Measurements from ENCODE around the gene TUBGCP3. TPM values are rescaled to one million over a fixed set of nuclear protein-coding genes. Genes with fewer than 3 reads are reported as not detected.

Gene TUBGCP3
- total RNA-seq, 1 experiment from 2014 or later = 51.4 TPM

DNA sequence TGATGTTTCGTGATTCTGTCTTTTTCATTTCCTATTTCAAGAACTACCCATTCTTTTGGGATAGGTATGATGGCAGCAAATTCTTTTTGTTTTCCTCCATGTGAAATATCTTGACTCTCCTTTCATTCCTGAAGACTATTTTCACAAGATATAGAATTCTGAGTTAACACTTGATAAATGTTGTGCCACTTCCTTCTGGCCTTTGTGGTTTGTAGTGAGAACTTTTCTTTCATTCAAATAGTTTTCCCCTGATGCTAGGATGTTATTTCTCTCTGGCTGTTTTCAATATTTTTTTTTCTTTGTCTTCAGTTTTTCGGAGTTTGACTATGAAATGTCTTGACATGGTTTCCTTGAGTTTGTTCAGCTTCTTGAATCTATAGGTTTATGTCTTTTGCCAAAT is 8.3 kb upstream of the TUBGCP3 start:
- Histone ChIP-seq H2AFZ (ENCODE audit: low read depth, low read length, poor library complexity, severe bottlenecking) (no peak overlapping the region), H3K4me3 (replicated peaks in 1 of 2; ENCODE audit: low read depth in 1 of 2, low read length in 2 of 2) (no peak overlapping the region), H3K27ac (ENCODE audit: low read depth, low read length) (no peak overlapping the region), H3K4me2 (ENCODE audit: low read length) (no peak overlapping the region), H4K20me1 (ENCODE audit: insufficient read depth) (no peaks in the 10 kb centered on the region), H3K4me1 (ENCODE audit: control insufficient read depth in 1 of 2, insufficient read depth in 2 of 2, low read length in 2 of 2) (no peaks in the 10 kb centered on the region), H3K9ac (ENCODE audit: low read length) (no peak overlapping the region), H3K79me2 (ENCODE audit: insufficient read depth, low read length) (no peaks in the 10 kb centered on the region), H3K9me2 (ENCODE audit: insufficient read depth) (no peaks in the 10 kb centered on the region), H3K27me3 (ENCODE audit: insufficient read depth, low read length) (0 out of 2 replicates have a peak, but pooled peaks cover 8% of the 10 kb centered on the region), H3K36me3 (ENCODE audit: control insufficient read depth in 1 of 2, insufficient read depth in 2 of 2, low read length in 2 of 2) (no peaks in the 10 kb centered on the region), H3K9me3 (ENCODE audit: control insufficient read depth in 1 of 2, insufficient read depth in 1 of 2, low read depth in 1 of 2, low read length in 2 of 2) (no peaks in the 10 kb centered on the region)
- TF ChIP-seq SRF (IDR thresholded peaks at IDR 0.05; ENCODE audit: low read depth) (no peak), JUND (IDR thresholded peaks at IDR 0.05) (no peak), ZBTB33 (IDR thresholded peaks at IDR 0.05; ENCODE audit: extremely low read depth, insufficient replicate concordance, low read length) (no peak), ZFX (IDR thresholded peaks at IDR 0.05) (no peak), RAD21 (IDR thresholded peaks at IDR 0.05; ENCODE audit: low read depth) (no peak), CBX3 (IDR thresholded peaks at IDR 0.05; ENCODE audit: low read depth) (no peak), ZNF274 (IDR thresholded peaks at IDR 0.05; ENCODE audit: low read depth, low read length) (no peak), ELF1 (IDR thresholded peaks at IDR 0.05; ENCODE audit: borderline replicate concordance, low read depth) (no peak), YY1 (IDR thresholded peaks at IDR 0.05; ENCODE audit: extremely low read depth, insufficient replicate concordance, low read depth, low read length) (no peak), POLR2A (IDR thresholded peaks at IDR 0.05; ENCODE audit: borderline replicate concordance, extremely low read depth, insufficient read depth, insufficient read length) (no peak), SP1 (IDR thresholded peaks at IDR 0.05; ENCODE audit: low read depth) (no peak), EGR1 (IDR thresholded peaks at IDR 0.05; ENCODE audit: low read depth) (no peak), SIN3A (IDR thresholded peaks at IDR 0.05; ENCODE audit: low read depth) (no peak), TCF7L2 (IDR thresholded peaks at IDR 0.05; ENCODE audit: borderline replicate concordance, extremely low read depth, insufficient read depth, insufficient read length) (no peak)
- TF ChIP-seq, protein P1, sequence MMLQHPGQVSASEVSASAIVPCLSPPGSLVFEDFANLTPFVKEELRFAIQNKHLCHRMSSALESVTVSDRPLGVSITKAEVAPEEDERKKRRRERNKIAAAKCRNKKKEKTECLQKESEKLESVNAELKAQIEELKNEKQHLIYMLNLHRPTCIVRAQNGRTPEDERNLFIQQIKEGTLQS (IDR thresholded peaks at IDR 0.05) = no peak
- TF ChIP-seq, protein P2, sequence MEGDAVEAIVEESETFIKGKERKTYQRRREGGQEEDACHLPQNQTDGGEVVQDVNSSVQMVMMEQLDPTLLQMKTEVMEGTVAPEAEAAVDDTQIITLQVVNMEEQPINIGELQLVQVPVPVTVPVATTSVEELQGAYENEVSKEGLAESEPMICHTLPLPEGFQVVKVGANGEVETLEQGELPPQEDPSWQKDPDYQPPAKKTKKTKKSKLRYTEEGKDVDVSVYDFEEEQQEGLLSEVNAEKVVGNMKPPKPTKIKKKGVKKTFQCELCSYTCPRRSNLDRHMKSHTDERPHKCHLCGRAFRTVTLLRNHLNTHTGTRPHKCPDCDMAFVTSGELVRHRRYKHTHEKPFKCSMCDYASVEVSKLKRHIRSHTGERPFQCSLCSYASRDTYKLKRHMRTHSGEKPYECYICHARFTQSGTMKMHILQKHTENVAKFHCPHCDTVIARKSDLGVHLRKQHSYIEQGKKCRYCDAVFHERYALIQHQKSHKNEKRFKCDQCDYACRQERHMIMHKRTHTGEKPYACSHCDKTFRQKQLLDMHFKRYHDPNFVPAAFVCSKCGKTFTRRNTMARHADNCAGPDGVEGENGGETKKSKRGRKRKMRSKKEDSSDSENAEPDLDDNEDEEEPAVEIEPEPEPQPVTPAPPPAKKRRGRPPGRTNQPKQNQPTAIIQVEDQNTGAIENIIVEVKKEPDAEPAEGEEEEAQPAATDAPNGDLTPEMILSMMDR (IDR thresholded peaks at IDR 0.05 in 2 of 3, conservative IDR thresholded peaks at IDR 0.05 in 1 of 3; ENCODE audit: borderline replicate concordance in 1 of 3, insufficient read depth in 1 of 3, low read depth in 2 of 3, low read length in 2 of 3) = no peak
- CTCF ChIA-PET = no interaction called here
- ATAC-seq (no peak), DNase-seq (ENCODE audit: low read depth, low spot score) (no peak)
- POLR2A ChIA-PET = no interaction called here
- RAD21 ChIA-PET (ENCODE audit: low non-redundant PET in 1 of 2, low total read pairs in 2 of 2, uncharacterized antibody in 2 of 2, unreplicated experiment in 2 of 2) = no interaction called here
- intact Hi-C loops (cut with micrococcal nuclease) = no loop called here
- BruUV-seq (replicated peaks) = no TSS peak

All from HCT116 (cell line).